K562 (cell line): ENCODE data around the gene MAP3K6. TPM values are rescaled to one million over a fixed set of nuclear protein-coding genes. Genes with fewer than 3 reads are reported as not detected.
A peak's percentile ranks its signal among the peaks of the same experiment; 100 is the strongest.

Source experiments
- CBX2 ChIP-seq: fragments of 200-600 bp; sonication (generic); IDR thresholded peaks from one replicate; pipeline ENCODE4 v1.6.1; 2012; ENCODE audit warnings: mild to moderate bottlenecking, low read length, inconsistent platforms; ENCODE audit not compliant: insufficient read depth, poor library complexity, severe bottlenecking
- CSDE1 ChIP-seq, 2 experiments: fragments of 450-650 bp; IDR thresholded peaks; 2 replicates each; pipeline ENCODE4 v1.6.1; 2016; ENCODE audit warnings: mild to moderate bottlenecking in 1 of 2
- GABPB2 ChIP-seq: fragments of 250-450 bp; sonication (Bioruptor Pico); conservative IDR thresholded peaks from 2 replicates; pipeline ENCODE4 v1.5.1; 2021; ENCODE audit warnings: mild to moderate bottlenecking
- HOXB6 ChIP-seq: fragments of 250-450 bp; sonication (Bioruptor Pico); IDR thresholded peaks from 2 replicates; pipeline ENCODE4 v1.5.1; 2022; ENCODE audit warnings: mild to moderate bottlenecking, borderline replicate concordance
- MIER1 ChIP-seq: fragments of 450-650 bp; IDR thresholded peaks from 2 replicates; pipeline ENCODE4 v1.6.1; 2016; ENCODE audit warnings: antibody characterized with exemption, mild to moderate bottlenecking, low read depth
- MYC ChIP-seq, 2 experiments: fragments of 250-450 bp in 1 of 2; sonication (Bioruptor Pico) in 1 of 2; IDR thresholded peaks; 2 replicates each; pipeline versions ENCODE4 v1.5.1 to v1.6.1; 2012 to 2021; ENCODE audit warnings: low read depth in 2 of 2, borderline replicate concordance in 1 of 2, improper control_type of control experiment in 1 of 2, low read length in 1 of 2, mild to moderate bottlenecking in 1 of 2, moderate library complexity in 1 of 2
- NCOA4 ChIP-seq: fragments of 450-650 bp; IDR thresholded peaks from 2 replicates; pipeline ENCODE4 v1.6.1; 2018; ENCODE audit warnings: mild to moderate bottlenecking; ENCODE audit not compliant: partially characterized antibody
- NELFE ChIP-seq: IDR thresholded peaks from 2 replicates; pipeline ENCODE4 v1.6.1; 2011; ENCODE audit warnings: mild to moderate bottlenecking; ENCODE audit not compliant: insufficient read depth, insufficient read length
- PCBP1 ChIP-seq: fragments of 200-400 bp; formaldehyde crosslinking; IDR thresholded peaks from 2 replicates; pipeline ENCODE4 v1.6.1; 2018; ENCODE audit warnings: mild to moderate bottlenecking, low read depth, low read length; ENCODE audit not compliant: poor library complexity, severe bottlenecking
- PTBP1 ChIP-seq: fragments of 200-400 bp; formaldehyde crosslinking; IDR thresholded peaks from 2 replicates; pipeline ENCODE4 v1.6.1; 2017; ENCODE audit warnings: low read depth, low read length
- PTRF ChIP-seq: fragments of 450-650 bp; IDR thresholded peaks from 2 replicates; pipeline ENCODE4 v1.6.1; 2016; ENCODE audit warnings: mild to moderate bottlenecking, missing genetic modification characterization, missing compliant biosample characterization
- RB1 ChIP-seq: fragments of 450-650 bp; IDR thresholded peaks from 2 replicates; pipeline ENCODE4 v1.6.1; 2017; ENCODE audit warnings: low read depth, mild to moderate bottlenecking
- SP1 ChIP-seq: sonication (generic); formaldehyde crosslinking; IDR thresholded peaks from 2 replicates; pipeline ENCODE4 v1.8.1; 2022; ENCODE audit warnings: mild to moderate bottlenecking, missing genetic modification reagents
- ZNF274 ChIP-seq: IDR thresholded peaks from 2 replicates; pipeline ENCODE4 v1.6.1; 2011; ENCODE audit warnings: low read depth, mild to moderate bottlenecking, low read length, moderate library complexity, borderline replicate concordance
- ZNF384 ChIP-seq: IDR thresholded peaks from 2 replicates; pipeline ENCODE4 v1.6.1; 2012; ENCODE audit warnings: low read depth, low read length, improper control_type of control experiment
- ZNF780A ChIP-seq: fragments of 250-450 bp; sonication (Bioruptor Pico); IDR thresholded peaks from 2 replicates; pipeline ENCODE4 v1.5.0; 2021; ENCODE audit warnings: mild to moderate bottlenecking
- ZNF830 ChIP-seq: fragments of 250-450 bp; sonication (Bioruptor Pico); IDR thresholded peaks from 2 replicates; pipeline ENCODE4 v1.5.0; 2021; ENCODE audit warnings: mild to moderate bottlenecking
- polyA plus RNA-seq, 8 experiments: library from polyadenylated mRNA; depleted of rRNA in 4 of 8; stranded (reverse) in 5 of 8; unstranded in 3 of 8; fragments of >200 nt; fragmentation: Nextera tagmentation in 2 of 8; fragmentation: Illumina TruSeq in 1 of 8; extraction: Ambion mirVana in 2 of 8; extraction: Trizol in 1 of 8; gene quantifications; 2 replicates each; pipeline versions ENCODE4 v1.2.1 to v1.2.3, GENCODE V29; 2011 to 2014; ENCODE audit warnings: inconsistent platforms in 1 of 8, missing spikeins in 1 of 8
- total RNA-seq, 7 experiments: library from RNA; depleted of rRNA in 6 of 7; stranded (reverse); fragments of >200 nt in 6 of 7; fragmentation: Illumina TruSeq in 2 of 7; extraction: Trizol in 2 of 7; gene quantifications; 2 replicates each; pipeline versions ENCODE4 v1.2.1 to v1.2.3, GENCODE V29; 2011 to 2021; ENCODE audit warnings: low replicate concordance in 1 of 7
- TF ChIP-seq, protein P1 (sequence below), 3 experiments: IDR thresholded peaks in 2 of 3; conservative IDR thresholded peaks in 1 of 3; 2 replicates each; pipeline ENCODE4 v1.5.1; 2011 to 2012; ENCODE audit warnings: low read length in 3 of 3, mild to moderate bottlenecking in 3 of 3, control low read depth in 2 of 3, improper control_type of control experiment in 1 of 3, inconsistent platforms in 1 of 3, low read depth in 1 of 3, mixed read lengths in 1 of 3, moderate library complexity in 1 of 3; ENCODE audit not compliant: insufficient read depth in 2 of 3
- TF ChIP-seq, protein P2 (sequence below): sonication (generic); formaldehyde crosslinking; IDR thresholded peaks from 2 replicates; pipeline ENCODE4 v1.8.0; 2022; ENCODE audit warnings: missing genetic modification reagents, mild to moderate bottlenecking, borderline replicate concordance
- TF ChIP-seq, protein P3 (sequence below): fragments of 450-650 bp; IDR thresholded peaks from 2 replicates; pipeline ENCODE4 v1.6.1; 2016; ENCODE audit warnings: borderline replicate concordance
- TF ChIP-seq, protein P4 (sequence below): fragments of 450-650 bp; formaldehyde crosslinking; IDR thresholded peaks from 2 replicates; pipeline ENCODE4 v1.4.0; 2020; ENCODE audit warnings: mild to moderate bottlenecking, moderate library complexity

Gene MAP3K6
- total and polyA plus RNA-seq, 9 of the 15 experiments (the other 6 are each of a cell fraction or from before 2014, with no cell fraction given), result 0.99 to 21.9 (median 7.0) TPM

DNA sequence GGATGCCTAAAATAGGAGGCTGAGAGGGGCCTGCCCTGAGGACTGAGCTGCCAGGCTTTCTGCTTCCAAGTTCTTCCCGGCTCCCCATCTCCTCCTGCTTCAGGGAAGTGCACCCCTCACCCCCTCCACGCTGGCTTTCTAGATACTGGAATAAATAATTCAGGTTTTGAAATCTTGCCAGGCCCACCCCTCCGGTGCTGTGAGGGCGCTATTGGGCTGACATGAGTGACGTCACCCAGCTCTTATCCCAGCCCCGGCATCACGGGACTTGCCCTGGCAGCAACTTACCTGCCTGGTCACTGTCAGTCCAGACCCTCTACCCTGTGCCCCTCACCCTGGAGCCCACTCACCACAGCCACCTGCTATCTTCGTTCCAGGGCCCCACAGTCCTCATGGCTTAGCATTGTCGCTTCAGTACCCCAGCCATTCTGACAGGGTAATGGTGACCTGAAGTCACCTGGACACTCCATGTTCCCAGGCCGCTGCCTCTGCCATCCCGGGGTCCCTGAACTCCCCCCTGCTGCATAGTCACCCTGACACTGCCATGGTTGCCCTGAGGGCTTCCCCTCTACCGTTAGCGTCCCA lies 24.8 kb upstream of the MAP3K6 start (continued):
- TF ChIP-seq, protein P1, sequence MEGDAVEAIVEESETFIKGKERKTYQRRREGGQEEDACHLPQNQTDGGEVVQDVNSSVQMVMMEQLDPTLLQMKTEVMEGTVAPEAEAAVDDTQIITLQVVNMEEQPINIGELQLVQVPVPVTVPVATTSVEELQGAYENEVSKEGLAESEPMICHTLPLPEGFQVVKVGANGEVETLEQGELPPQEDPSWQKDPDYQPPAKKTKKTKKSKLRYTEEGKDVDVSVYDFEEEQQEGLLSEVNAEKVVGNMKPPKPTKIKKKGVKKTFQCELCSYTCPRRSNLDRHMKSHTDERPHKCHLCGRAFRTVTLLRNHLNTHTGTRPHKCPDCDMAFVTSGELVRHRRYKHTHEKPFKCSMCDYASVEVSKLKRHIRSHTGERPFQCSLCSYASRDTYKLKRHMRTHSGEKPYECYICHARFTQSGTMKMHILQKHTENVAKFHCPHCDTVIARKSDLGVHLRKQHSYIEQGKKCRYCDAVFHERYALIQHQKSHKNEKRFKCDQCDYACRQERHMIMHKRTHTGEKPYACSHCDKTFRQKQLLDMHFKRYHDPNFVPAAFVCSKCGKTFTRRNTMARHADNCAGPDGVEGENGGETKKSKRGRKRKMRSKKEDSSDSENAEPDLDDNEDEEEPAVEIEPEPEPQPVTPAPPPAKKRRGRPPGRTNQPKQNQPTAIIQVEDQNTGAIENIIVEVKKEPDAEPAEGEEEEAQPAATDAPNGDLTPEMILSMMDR (IDR thresholded peaks at IDR 0.05 in 2 of 3, conservative IDR thresholded peaks at IDR 0.05 in 1 of 3; ENCODE audit: insufficient read depth in 2 of 3, low read depth in 1 of 3, low read length in 3 of 3), result peak in 2 of 3 experiments; percentile 1 to 23; a peak in 2 of 6 replicates
- no peak for TF ChIP-seq ZNF384
- TF ChIP-seq PCBP1, result no peak
- TF ChIP-seq ZNF780A (CRISPR knock-in tag), result no peak
- TF ChIP-seq NCOA4, result no peak
- no peak for TF ChIP-seq ZNF274
- no peak for TF ChIP-seq GABPB2 (CRISPR knock-in tag)
- TF ChIP-seq PTBP1, result no peak
- TF ChIP-seq RB1, result no peak
- no peak for TF ChIP-seq CBX2
- 0 out of 2 replicates have a peak, but pooled peaks have one; percentile 55 for TF ChIP-seq MIER1
- no peak for TF ChIP-seq NELFE
- no peak for TF ChIP-seq SP1 (CRISPR knock-in tag)
- no peak for TF ChIP-seq CSDE1 (IDR thresholded peaks at IDR 0.05)
- TF ChIP-seq, protein P2, sequence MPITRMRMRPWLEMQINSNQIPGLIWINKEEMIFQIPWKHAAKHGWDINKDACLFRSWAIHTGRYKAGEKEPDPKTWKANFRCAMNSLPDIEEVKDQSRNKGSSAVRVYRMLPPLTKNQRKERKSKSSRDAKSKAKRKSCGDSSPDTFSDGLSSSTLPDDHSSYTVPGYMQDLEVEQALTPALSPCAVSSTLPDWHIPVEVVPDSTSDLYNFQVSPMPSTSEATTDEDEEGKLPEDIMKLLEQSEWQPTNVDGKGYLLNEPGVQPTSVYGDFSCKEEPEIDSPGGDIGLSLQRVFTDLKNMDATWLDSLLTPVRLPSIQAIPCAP (CRISPR knock-in tag), result no peak
- TF ChIP-seq MYC (IDR thresholded peaks at IDR 0.05; ENCODE audit: low read depth, low read length), result no peak
- no peak for TF ChIP-seq MYC (CRISPR knock-in tag; IDR thresholded peaks at IDR 0.05; ENCODE audit: borderline replicate concordance, low read depth)
- TF ChIP-seq, protein P3, sequence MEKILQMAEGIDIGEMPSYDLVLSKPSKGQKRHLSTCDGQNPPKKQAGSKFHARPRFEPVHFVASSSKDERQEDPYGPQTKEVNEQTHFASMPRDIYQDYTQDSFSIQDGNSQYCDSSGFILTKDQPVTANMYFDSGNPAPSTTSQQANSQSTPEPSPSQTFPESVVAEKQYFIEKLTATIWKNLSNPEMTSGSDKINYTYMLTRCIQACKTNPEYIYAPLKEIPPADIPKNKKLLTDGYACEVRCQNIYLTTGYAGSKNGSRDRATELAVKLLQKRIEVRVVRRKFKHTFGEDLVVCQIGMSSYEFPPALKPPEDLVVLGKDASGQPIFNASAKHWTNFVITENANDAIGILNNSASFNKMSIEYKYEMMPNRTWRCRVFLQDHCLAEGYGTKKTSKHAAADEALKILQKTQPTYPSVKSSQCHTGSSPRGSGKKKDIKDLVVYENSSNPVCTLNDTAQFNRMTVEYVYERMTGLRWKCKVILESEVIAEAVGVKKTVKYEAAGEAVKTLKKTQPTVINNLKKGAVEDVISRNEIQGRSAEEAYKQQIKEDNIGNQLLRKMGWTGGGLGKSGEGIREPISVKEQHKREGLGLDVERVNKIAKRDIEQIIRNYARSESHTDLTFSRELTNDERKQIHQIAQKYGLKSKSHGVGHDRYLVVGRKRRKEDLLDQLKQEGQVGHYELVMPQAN, result no peak
- no peak for TF ChIP-seq PTRF (tag)
- TF ChIP-seq HOXB6 (CRISPR knock-in tag), result no peak
- TF ChIP-seq, protein P4, sequence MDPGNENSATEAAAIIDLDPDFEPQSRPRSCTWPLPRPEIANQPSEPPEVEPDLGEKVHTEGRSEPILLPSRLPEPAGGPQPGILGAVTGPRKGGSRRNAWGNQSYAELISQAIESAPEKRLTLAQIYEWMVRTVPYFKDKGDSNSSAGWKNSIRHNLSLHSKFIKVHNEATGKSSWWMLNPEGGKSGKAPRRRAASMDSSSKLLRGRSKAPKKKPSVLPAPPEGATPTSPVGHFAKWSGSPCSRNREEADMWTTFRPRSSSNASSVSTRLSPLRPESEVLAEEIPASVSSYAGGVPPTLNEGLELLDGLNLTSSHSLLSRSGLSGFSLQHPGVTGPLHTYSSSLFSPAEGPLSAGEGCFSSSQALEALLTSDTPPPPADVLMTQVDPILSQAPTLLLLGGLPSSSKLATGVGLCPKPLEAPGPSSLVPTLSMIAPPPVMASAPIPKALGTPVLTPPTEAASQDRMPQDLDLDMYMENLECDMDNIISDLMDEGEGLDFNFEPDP, result no peak
- TF ChIP-seq ZNF830, result no peak
